Natural killer cell (primary cell): ENCODE data around the gene ZBTB25. TPM values are rescaled to one million over a fixed set of nuclear protein-coding genes. Genes with fewer than 3 reads are reported as not detected.

Experiments
- ATAC-seq, 3 donors: fragments of 150-1000 bp in 2 of 3; fragments of 200-7000 bp in 1 of 3; cut with Tn5 transposase; 1 replicate in 1 of 3; 2 replicates in 2 of 3; pipeline ENCODE4 v1.10.0; 2021; ENCODE audit warnings: mild to moderate bottlenecking in 2 of 3, moderate library complexity in 2 of 3
- DNase-seq, 2 donors: peaks; one replicate each; pipeline versions ENCODE4 v3.0.0 to v3.0.0-alpha.2; 2013 to 2021; ENCODE audit warnings: mixed read lengths in 1 of 2
- H3K27ac ChIP-seq: one replicate; pipeline ENCODE4 v1.5.1; 2013; ENCODE audit warnings: mild to moderate bottlenecking, low read length
- H3K27me3 ChIP-seq: one replicate; pipeline ENCODE4 v1.6.1; 2013; ENCODE audit warnings: low read length; ENCODE audit not compliant: control insufficient read depth, insufficient read depth
- H3K36me3 ChIP-seq: one replicate; pipeline ENCODE4 v1.6.1; 2013; ENCODE audit warnings: low read length; ENCODE audit not compliant: control insufficient read depth, insufficient read depth
- H3K4me1 ChIP-seq: one replicate; pipeline ENCODE4 v1.6.1; 2013; ENCODE audit warnings: low read length; ENCODE audit not compliant: control insufficient read depth, insufficient read depth
- H3K4me3 ChIP-seq: one replicate; pipeline ENCODE4 v1.5.1; 2013; ENCODE audit warnings: low read length
- H3K9me3 ChIP-seq: one replicate; pipeline ENCODE4 v1.6.1; 2013; ENCODE audit warnings: low read length; ENCODE audit not compliant: control insufficient read depth, insufficient read depth
- H3K27ac Mint-ChIP-seq, 2 donors: one replicate each; pipeline ENCODE4 v1.8.0; 2022; ENCODE audit warnings: mild to moderate bottlenecking in 2 of 2, mixed read lengths in 2 of 2, moderate library complexity in 1 of 2
- H3K27me3 Mint-ChIP-seq, 2 donors: one replicate each; pipeline ENCODE4 v1.8.0; 2022; ENCODE audit warnings: low read depth in 2 of 2, mixed read lengths in 2 of 2
- H3K36me3 Mint-ChIP-seq: one replicate; pipeline ENCODE4 v1.8.0; 2022; ENCODE audit warnings: mixed read lengths
- H3K4me1 Mint-ChIP-seq, 2 donors: one replicate each; pipeline ENCODE4 v1.8.0; 2022; ENCODE audit warnings: mixed read lengths in 2 of 2
- H3K4me3 Mint-ChIP-seq: one replicate; pipeline ENCODE4 v1.8.0; 2022; ENCODE audit warnings: mild to moderate bottlenecking, moderate library complexity, mixed read lengths
- H3K9me3 Mint-ChIP-seq, 2 donors: one replicate each; pipeline ENCODE4 v1.8.0; 2022; ENCODE audit warnings: mixed read lengths in 2 of 2
- WGBS: methylation state at CpG from one replicate; pipeline ENCODE4 v1.1.7; 2013; ENCODE audit warnings: missing lambda C conversion rate; ENCODE audit not compliant: insufficient coverage; 5-methylcytosine and 5-hydroxymethylcytosine counted together
- intact Hi-C: fragments of 100-400 bp; cut with micrococcal nuclease; formaldehyde crosslinking; loops from one replicate; pipeline ENCODE4 v1.14.2; 2022
- total RNA-seq, 4 donors: library from RNA; stranded (reverse); fragments of 120-200 nt in 1 of 4; gene quantifications; one replicate each; pipeline versions ENCODE4 v1.2.3 to v1.2.4, GENCODE V29; 2013 to 2022
- TF ChIP-seq, protein P1 (sequence below): fragments of 200-600 bp; IDR thresholded peaks from one replicate; pipeline ENCODE4 v1.8.0; 2022; ENCODE audit warnings: antibody characterized with exemption

ZBTB25 gene
- total RNA-seq, 3 donors from 2014 or later (not counting 1 experiment from before 2014, with no cell fraction given) = 29.7 to 36.7 (median 31.1) TPM

DNA sequence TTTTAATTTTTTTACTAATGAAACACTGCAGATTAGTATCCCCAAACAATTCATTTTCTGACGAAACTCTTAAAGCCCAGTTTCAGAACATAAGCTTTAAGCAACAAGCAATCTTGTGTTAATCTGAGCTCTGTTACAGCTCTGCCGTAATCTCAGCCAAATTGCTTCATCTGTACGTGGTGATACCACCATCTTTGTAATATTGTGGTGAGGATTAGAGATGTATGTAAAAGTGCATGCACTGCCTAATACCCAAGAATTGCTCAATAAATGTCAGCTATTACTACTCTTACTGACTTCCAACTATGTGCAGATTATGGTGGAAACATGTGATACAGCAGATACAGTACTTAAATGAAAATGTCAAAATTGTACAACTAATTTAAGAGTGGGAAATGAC, 36.5 kb downstream of the ZBTB25 start:
- Histone ChIP-seq H3K36me3 (peaks cover 3% of the 10 kb centered on the region), H3K27ac (no peak overlapping the region), H3K27me3 (no peaks in the 10 kb centered on the region), H3K4me3 (no peak overlapping the region), H3K4me1 (peaks cover 14% of the 10 kb centered on the region), H3K9me3 (no peaks in the 10 kb centered on the region)
- no peaks in the 10 kb centered on the region for H3K36me3 Mint-ChIP-seq
- H3K4me3 Mint-ChIP-seq = peak overlapping the region; percentile 37
- intact Hi-C loops = loop anchor here (5.0 kb wide), 3 partner anchors 35 to 80 kb away; partner anchors contain the start of genes MTHFD1, ZBTB1 and ZBTB25
- H3K9me3 Mint-ChIP-seq = no peaks in the 10 kb centered on the region
- H3K27ac Mint-ChIP-seq = peak overlapping the region; percentile 74 to 92
- TF ChIP-seq, protein P1, sequence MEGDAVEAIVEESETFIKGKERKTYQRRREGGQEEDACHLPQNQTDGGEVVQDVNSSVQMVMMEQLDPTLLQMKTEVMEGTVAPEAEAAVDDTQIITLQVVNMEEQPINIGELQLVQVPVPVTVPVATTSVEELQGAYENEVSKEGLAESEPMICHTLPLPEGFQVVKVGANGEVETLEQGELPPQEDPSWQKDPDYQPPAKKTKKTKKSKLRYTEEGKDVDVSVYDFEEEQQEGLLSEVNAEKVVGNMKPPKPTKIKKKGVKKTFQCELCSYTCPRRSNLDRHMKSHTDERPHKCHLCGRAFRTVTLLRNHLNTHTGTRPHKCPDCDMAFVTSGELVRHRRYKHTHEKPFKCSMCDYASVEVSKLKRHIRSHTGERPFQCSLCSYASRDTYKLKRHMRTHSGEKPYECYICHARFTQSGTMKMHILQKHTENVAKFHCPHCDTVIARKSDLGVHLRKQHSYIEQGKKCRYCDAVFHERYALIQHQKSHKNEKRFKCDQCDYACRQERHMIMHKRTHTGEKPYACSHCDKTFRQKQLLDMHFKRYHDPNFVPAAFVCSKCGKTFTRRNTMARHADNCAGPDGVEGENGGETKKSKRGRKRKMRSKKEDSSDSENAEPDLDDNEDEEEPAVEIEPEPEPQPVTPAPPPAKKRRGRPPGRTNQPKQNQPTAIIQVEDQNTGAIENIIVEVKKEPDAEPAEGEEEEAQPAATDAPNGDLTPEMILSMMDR = no peak
- ATAC-seq (peak in 1 of 3 donors; percentile 49), DNase-seq (no peak)
- H3K4me1 Mint-ChIP-seq = peaks cover 47 to 48% of the 10 kb centered on the region in 2 donors
- WGBS = 74% methylated on average over 2 of the region's 3 CpGs
- no peaks in the 10 kb centered on the region for H3K27me3 Mint-ChIP-seq

DNA sequence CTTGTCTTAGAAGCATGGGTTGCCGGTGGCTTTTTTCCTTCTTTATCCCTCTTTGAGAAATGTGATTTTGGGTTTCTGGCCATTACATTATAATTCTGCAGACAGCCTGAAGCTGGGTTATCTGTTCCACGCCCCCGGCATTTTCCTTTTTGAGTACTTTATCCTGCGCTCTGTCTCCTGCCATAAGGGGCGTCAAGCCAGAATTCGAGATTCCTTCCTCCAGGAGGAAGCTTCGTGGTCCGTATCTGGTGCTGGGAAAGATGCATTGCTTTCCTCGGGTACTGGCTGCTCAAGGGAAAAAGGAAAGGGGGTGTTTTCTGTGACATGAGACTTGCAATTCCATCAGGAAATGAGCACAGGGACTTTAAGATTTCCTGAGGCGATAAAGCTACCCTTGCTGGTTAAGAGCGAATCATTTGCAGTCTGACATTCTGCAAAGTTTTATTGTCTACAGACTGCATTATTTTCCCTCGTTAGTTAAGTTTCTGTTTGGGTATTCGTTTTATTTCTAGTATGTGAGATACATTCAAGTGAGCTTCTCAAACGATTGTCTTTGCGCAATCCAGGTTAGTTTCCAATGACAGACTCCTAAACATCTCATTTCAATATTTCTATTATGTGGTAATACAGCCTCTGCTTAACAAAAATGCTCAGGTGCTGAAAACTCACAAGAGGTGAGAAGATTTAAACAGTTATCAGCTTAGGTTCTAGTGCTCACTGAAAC, 37.6 kb downstream of the ZBTB25 start:
- Histone ChIP-seq H3K27me3 (no peaks in the 10 kb centered on the region), H3K9me3 (no peaks in the 10 kb centered on the region), H3K4me1 (peaks cover 14% of the 10 kb centered on the region), H3K36me3 (no peaks in the 10 kb centered on the region), H3K4me3 (peak overlapping the region; percentile 70), H3K27ac (peak overlapping the region; percentile 55)
- TF ChIP-seq, protein P1 = no peak
- intact Hi-C loops = loop anchor here (1.0 to 5.0 kb wide), 4 partner anchors 21 to 79 kb away; partner anchors contain the start of genes MTHFD1, ZBTB1 and ZBTB25
- H3K4me1 Mint-ChIP-seq = peaks cover 41% of the 10 kb centered on the region in 2 donors
- ATAC-seq (peak in 1 of 3 donors; percentile 6), DNase-seq (peak in 1 of 2 donors; percentile 22)
- H3K36me3 Mint-ChIP-seq = no peaks in the 10 kb centered on the region
- no peaks in the 10 kb centered on the region for H3K9me3 Mint-ChIP-seq
- no peaks in the 10 kb centered on the region for H3K27me3 Mint-ChIP-seq
- peak overlapping the region; percentile 74 to 92 for H3K27ac Mint-ChIP-seq
- H3K4me3 Mint-ChIP-seq = peak overlapping the region; percentile 96
- 5% methylated on average over 12 of the region's 15 CpGs for WGBS

DNA sequence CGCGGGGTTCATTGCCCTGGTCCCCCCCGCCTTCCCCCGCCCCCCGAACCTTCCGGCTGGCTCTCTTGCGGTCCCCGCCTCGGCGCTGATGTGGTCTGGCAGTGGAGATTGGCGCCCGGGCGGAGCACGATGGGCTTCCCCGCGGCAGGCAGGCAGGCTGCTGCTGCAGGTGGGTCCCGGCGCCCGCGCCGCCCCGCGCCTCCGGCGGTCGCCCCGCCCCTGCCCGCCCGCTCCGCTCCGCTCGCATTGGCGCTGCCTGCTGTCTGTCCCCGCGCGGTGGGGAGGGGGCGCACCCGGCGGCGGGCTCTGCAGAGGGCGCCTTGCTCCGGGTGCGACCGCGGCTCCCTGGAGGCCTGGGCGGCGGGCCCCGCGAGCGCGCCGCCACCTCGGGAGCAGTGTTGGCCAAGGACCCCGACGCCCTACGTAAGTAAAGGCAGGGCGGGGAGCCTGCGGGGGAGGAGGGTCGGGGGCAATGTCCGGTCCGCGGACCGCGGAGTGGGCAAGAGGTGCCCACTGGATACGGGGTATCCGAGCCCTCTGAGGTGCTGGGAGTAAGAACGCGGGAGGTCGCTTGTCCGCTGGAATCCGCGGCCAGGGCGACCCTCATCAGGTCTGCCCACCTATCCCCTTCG, 38.3 kb downstream of the ZBTB25 start, which contains the start of gene AKAP5:
AKAP5 (plus strand) TSS at position 309 of the 632 bp plus-strand sequence. CDS start 2,896 bp downstream, outside the sequence.
- Mint-ChIP-seq H3K27ac (peak within 1 kb of the TSS; percentile 89 to 92), H3K9me3 (no peaks in the 10 kb centered on the region), H3K36me3 (no peaks in the 10 kb centered on the region), H3K4me3 (peak within 1 kb of the TSS; percentile 96), H3K27me3 (no peaks in the 10 kb centered on the region), H3K4me1 (peaks cover 41% of the 10 kb centered on the region in 2 donors)
- H3K36me3 ChIP-seq = no peaks in the 10 kb centered on the region
- TF ChIP-seq, protein P1 = no peak
- under 1% methylated on average over 74 of the region's 74 CpGs for WGBS
- no peaks in the 10 kb centered on the region for H3K9me3 ChIP-seq
- peaks cover 14% of the 10 kb centered on the region for H3K4me1 ChIP-seq
- H3K4me3 ChIP-seq = peak within 1 kb of the TSS; percentile 71
- intact Hi-C loops = loop anchor here (1.0 to 5.0 kb wide), 4 partner anchors 20 to 78 kb away; partner anchors contain the start of genes MTHFD1, ZBTB1 and ZBTB25
- peak; percentile 66 to 82 for DNase-seq
- peak within 1 kb of the TSS; percentile 62 for H3K27ac ChIP-seq
- H3K27me3 ChIP-seq = no peaks in the 10 kb centered on the region
- ATAC-seq = peak; percentile 86 to 91 (median 88)
